ENCODE results near the gene CAPN7. TPM values are rescaled to one million over a fixed set of nuclear protein-coding genes. Genes with fewer than 3 reads are reported as not detected.

CAPN7 gene
- total RNA-seq, 1 experiment from 2014 or later: 25.2 TPM

- H3K56ac ChIP-seq (ENCODE audit: insufficient read length, low read depth, low read length): no peak overlapping the region
- no peak overlapping the region for H2BK120ac ChIP-seq (ENCODE audit: low read depth, low read length, poor library complexity, severe bottlenecking)
- Mint-ChIP-seq H3K4me3 (no peak overlapping the region), H3K9me3 (peaks cover 6 to 10% of the 10 kb centered on the region in 2 experiments; a peak in 4 of 5 replicates), H3K27me3 (ENCODE audit: low read depth) (no peaks in the 10 kb centered on the region), H3K36me3 (ENCODE audit: insufficient read depth in 1 of 3, low read depth in 3 of 3) (peaks cover 0 to 8% (median 5%) of the 10 kb centered on the region in 3 experiments; a peak in 4 of 7 replicates), H3K27ac (no peak overlapping the region), H3K4me1 (peaks cover 12 to 23% of the 10 kb centered on the region in 2 experiments)
- no CpG with 5 or more reads among the region's 1 CpG for WGBS (ENCODE audit: extremely low coverage, insufficient read length, low lambda C conversion rate)
- no peaks in the 10 kb centered on the region for H3K79me2 ChIP-seq (ENCODE audit: insufficient read depth, low read length)
- DNase-seq: no peak
- no peaks in the 10 kb centered on the region for H3K79me1 ChIP-seq (ENCODE audit: insufficient read depth, low read depth, low read length, poor library complexity, severe bottlenecking)
- H3K9ac ChIP-seq (ENCODE audit: extremely low read depth, insufficient read length, low read length): no peak overlapping the region
- H3K27ac ChIP-seq (ENCODE audit: insufficient read length, low read depth, low read length): no peak overlapping the region
- H3K14ac ChIP-seq (ENCODE audit: insufficient read depth, low read length): no peak overlapping the region
- H3K27me3 ChIP-seq (ENCODE audit: insufficient read depth, low read length): peaks cover 2% of the 10 kb centered on the region; the same call in 1 of the 2 replicates
- no peak overlapping the region for H2AK5ac ChIP-seq (ENCODE audit: insufficient read length, low read length)
- TF ChIP-seq, protein P1, sequence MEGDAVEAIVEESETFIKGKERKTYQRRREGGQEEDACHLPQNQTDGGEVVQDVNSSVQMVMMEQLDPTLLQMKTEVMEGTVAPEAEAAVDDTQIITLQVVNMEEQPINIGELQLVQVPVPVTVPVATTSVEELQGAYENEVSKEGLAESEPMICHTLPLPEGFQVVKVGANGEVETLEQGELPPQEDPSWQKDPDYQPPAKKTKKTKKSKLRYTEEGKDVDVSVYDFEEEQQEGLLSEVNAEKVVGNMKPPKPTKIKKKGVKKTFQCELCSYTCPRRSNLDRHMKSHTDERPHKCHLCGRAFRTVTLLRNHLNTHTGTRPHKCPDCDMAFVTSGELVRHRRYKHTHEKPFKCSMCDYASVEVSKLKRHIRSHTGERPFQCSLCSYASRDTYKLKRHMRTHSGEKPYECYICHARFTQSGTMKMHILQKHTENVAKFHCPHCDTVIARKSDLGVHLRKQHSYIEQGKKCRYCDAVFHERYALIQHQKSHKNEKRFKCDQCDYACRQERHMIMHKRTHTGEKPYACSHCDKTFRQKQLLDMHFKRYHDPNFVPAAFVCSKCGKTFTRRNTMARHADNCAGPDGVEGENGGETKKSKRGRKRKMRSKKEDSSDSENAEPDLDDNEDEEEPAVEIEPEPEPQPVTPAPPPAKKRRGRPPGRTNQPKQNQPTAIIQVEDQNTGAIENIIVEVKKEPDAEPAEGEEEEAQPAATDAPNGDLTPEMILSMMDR (conservative IDR thresholded peaks at IDR 0.05): no peak
- no peak overlapping the region for H4K8ac ChIP-seq (replicated peaks; ENCODE audit: insufficient read length, low read depth, low read length)
- H2BK5ac ChIP-seq (ENCODE audit: insufficient read length, low read length): no peak overlapping the region
- no peak overlapping the region for H4K5ac ChIP-seq (ENCODE audit: insufficient read length, low read depth, low read length)
- no peak overlapping the region for H2BK20ac ChIP-seq (ENCODE audit: low read depth, low read length, poor library complexity, severe bottlenecking)
- H3K23me2 ChIP-seq (ENCODE audit: insufficient read length, low read depth, low read length, poor library complexity, severe bottlenecking): no peaks in the 10 kb centered on the region
- H4K91ac ChIP-seq (ENCODE audit: insufficient read length, low read depth, low read length): no peak overlapping the region
- H3K9me3 ChIP-seq (ENCODE audit: control insufficient read depth, low read depth, low read length): no peaks in the 10 kb centered on the region
- no peak overlapping the region for H3T11ph ChIP-seq (ENCODE audit: low read length)
- H3K23ac ChIP-seq (ENCODE audit: insufficient read length, low read depth, low read length): no peak overlapping the region
- no peak overlapping the region for H2AFZ ChIP-seq (ENCODE audit: low read length)
- no peak overlapping the region for H3K4me2 ChIP-seq (ENCODE audit: insufficient read depth, insufficient read length, low read length)
- no peaks in the 10 kb centered on the region for H3K4me1 ChIP-seq (ENCODE audit: insufficient read depth, low read length)
- no peak overlapping the region for H3K18ac ChIP-seq (ENCODE audit: insufficient read length, low read depth, low read length)
- H2BK12ac ChIP-seq (ENCODE audit: insufficient read length, low read depth, low read length): no peak overlapping the region
- H3K4ac ChIP-seq (ENCODE audit: low read depth, low read length): no peak overlapping the region
- H4K20me1 ChIP-seq (ENCODE audit: control insufficient read depth, insufficient read depth, insufficient read length): no peaks in the 10 kb centered on the region
- no peak overlapping the region for H2BK15ac ChIP-seq (ENCODE audit: low read depth, low read length)
Measured at GRCh38 chr3:15181963-15182362, 24.1 kb upstream of the CAPN7 start.
